Endothelial cell of umbilical vein (primary cell): ENCODE measurements around the gene LGALS3BP. TPM values are rescaled to one million over a fixed set of nuclear protein-coding genes. Genes with fewer than 3 reads are reported as not detected.
A peak's percentile ranks its signal among the peaks of the same experiment; 100 is the strongest.

Experiments used
- BruUV-seq: library from RNA; stranded (reverse); fragments of 400-500 nt; replicated peaks from 2 replicates; lab custom pipeline; 2021; lab: Mats Ljungman, UMichigan
- CTCF ChIA-PET: fragments of 300-600, 350-600 bp; sonication (Branson Sonifier 250); formaldehyde crosslinking; loops from one replicate; lab custom pipeline; 2021; ENCODE audit warnings: antibody characterized with exemption, inconsistent platforms; lab: Charles Lee
- POLR2A ChIA-PET: fragments of 300-600, 350-600 bp; sonication (Branson Sonifier 250); formaldehyde crosslinking; loops from one replicate; lab custom pipeline; 2021; ENCODE audit warnings: antibody characterized with exemption, inconsistent platforms; lab: Charles Lee
- DNase-seq: peaks from one replicate; pipeline ENCODE4 v3.0.0-alpha.2; 2011; ENCODE audit warnings: low read depth, low spot score
- FAIRE-seq: peaks from 2 replicates; lab custom pipeline; 2011; peaks lifted over from hg19 to GRCh38; lab: Jason Lieb, UNC
- H2AFZ ChIP-seq: 2 replicates; pipeline ENCODE4 v1.6.0; 2012; ENCODE audit warnings: low read depth, low read length, control low read depth, inconsistent platforms
- H3K27ac ChIP-seq: 2 replicates; pipeline ENCODE4 v1.5.1; 2011; ENCODE audit warnings: low read depth, mild to moderate bottlenecking, control low read depth, low read length, moderate library complexity; ENCODE audit not compliant: insufficient read depth
- H3K27me3 ChIP-seq, 2 experiments: 2 replicates each; pipeline versions ENCODE4 v1.6.0 to v1.6.1; 2011; ENCODE audit warnings: low read length in 2 of 2, mixed read lengths in 1 of 2; ENCODE audit not compliant: control insufficient read depth in 2 of 2, insufficient read depth in 2 of 2
- H3K36me3 ChIP-seq, 2 experiments: 2 replicates in 1 of 2; 3 replicates in 1 of 2; pipeline ENCODE4 v1.5.1; 2011; ENCODE audit warnings: low read length in 2 of 2, mild to moderate bottlenecking in 1 of 2, moderate library complexity in 1 of 2; ENCODE audit not compliant: control insufficient read depth in 2 of 2, insufficient read depth in 2 of 2; ENCODE audit errors: extremely low read depth in 1 of 2
- H3K4me1 ChIP-seq: 3 replicates; pipeline ENCODE4 v1.5.1; 2011; ENCODE audit warnings: mild to moderate bottlenecking, low read length; ENCODE audit not compliant: control insufficient read depth, insufficient read depth; ENCODE audit errors: extremely low read depth
- H3K4me2 ChIP-seq: 2 replicates; pipeline ENCODE4 v1.6.1; 2011; ENCODE audit warnings: low read length, control low read depth, mixed read lengths; ENCODE audit not compliant: insufficient read depth
- H3K4me3 ChIP-seq, 3 experiments: fragments of 200-600 bp in 1 of 3; sonication (generic), shearing (Covaris generic) in 1 of 3; replicated peaks in 1 of 3; 2 replicates each; pipeline ENCODE4 v1.5.1; 2011 to 2016; ENCODE audit warnings: control low read depth in 3 of 3, low read length in 3 of 3, mild to moderate bottlenecking in 2 of 3, inconsistent platforms in 1 of 3, low read depth in 1 of 3, moderate library complexity in 1 of 3; ENCODE audit not compliant: insufficient read depth in 1 of 3
- H3K79me2 ChIP-seq: 2 replicates; pipeline ENCODE4 v1.6.0; 2012; ENCODE audit warnings: low read length, inconsistent platforms; ENCODE audit not compliant: control insufficient read depth, insufficient read depth
- H3K9ac ChIP-seq: replicated peaks from 2 replicates; pipeline ENCODE3; 2011; ENCODE audit warnings: low read length, control low read depth; ENCODE audit not compliant: insufficient read depth; ENCODE audit errors: extremely low read depth
- H3K9me1 ChIP-seq: replicated peaks from 3 replicates; pipeline ENCODE4 v1.6.0; 2011; ENCODE audit warnings: mild to moderate bottlenecking, low read length; ENCODE audit not compliant: control insufficient read depth, insufficient read depth; ENCODE audit errors: extremely low read depth
- H3K9me3 ChIP-seq: replicated peaks from 2 replicates; pipeline ENCODE4 v1.5.1; 2012; ENCODE audit warnings: low read length, inconsistent platforms; ENCODE audit not compliant: control insufficient read depth, insufficient read depth
- H4K20me1 ChIP-seq: replicated peaks from 2 replicates; pipeline ENCODE3; 2011; ENCODE audit warnings: mild to moderate bottlenecking, low read length; ENCODE audit not compliant: control insufficient read depth, insufficient read depth; ENCODE audit errors: extremely low read depth
- EZH2 ChIP-seq: IDR thresholded peaks from 2 replicates; pipeline ENCODE4 v1.6.1; 2012; ENCODE audit warnings: borderline replicate concordance, low read depth, mild to moderate bottlenecking, moderate library complexity, low read length, inconsistent platforms; ENCODE audit not compliant: severe bottlenecking
- FOS ChIP-seq: IDR thresholded peaks from 2 replicates; pipeline ENCODE4 v1.6.1; 2011; ENCODE audit warnings: mild to moderate bottlenecking, low read length, moderate library complexity, borderline replicate concordance; ENCODE audit not compliant: insufficient read depth
- GATA2 ChIP-seq: IDR thresholded peaks from 2 replicates; pipeline ENCODE4 v1.7.0; 2011; ENCODE audit warnings: low read depth, mild to moderate bottlenecking, moderate library complexity, mixed read lengths, low read length; ENCODE audit not compliant: insufficient read length, insufficient read depth
- JUN ChIP-seq: IDR thresholded peaks from 2 replicates; pipeline ENCODE4 v1.6.1; 2011; ENCODE audit warnings: borderline replicate concordance, low read depth; ENCODE audit not compliant: insufficient read length, insufficient read depth
- MYC ChIP-seq: IDR thresholded peaks from one replicate; pipeline ENCODE4 v1.6.1; 2011; ENCODE audit warnings: mild to moderate bottlenecking, low read depth, low read length
- POLR2A ChIP-seq: IDR thresholded peaks from 2 replicates; pipeline ENCODE4 v1.6.1; 2012; ENCODE audit warnings: low read depth, mild to moderate bottlenecking, control low read depth, low read length
- POLR2AphosphoS5 ChIP-seq: IDR thresholded peaks from 2 replicates; pipeline ENCODE4 v1.6.1; 2012; ENCODE audit warnings: low read depth, mild to moderate bottlenecking, control low read depth, low read length, moderate library complexity; ENCODE audit not compliant: insufficient read depth
- dilution Hi-C: fragments of 300-500 bp; cut with MboI; formaldehyde crosslinking; loops from one replicate; pipeline ENCODE4 v1.15.0; 2019; ENCODE audit warnings: low sequenced_read_pairs; ENCODE audit not compliant: extremely low pct_ligation_motif_present
- intact Hi-C: fragments of 100-400 bp; cut with micrococcal nuclease; formaldehyde crosslinking; loops from one replicate; pipeline ENCODE4 v1.10.0; 2022
- polyA plus RNA-seq, 4 experiments: library from polyadenylated mRNA; depleted of rRNA in 3 of 4; stranded (reverse) in 3 of 4; unstranded in 1 of 4; fragments of >200 nt; gene quantifications; 2 replicates each; pipeline versions ENCODE4 v1.2.1 to v1.2.3, GENCODE V29; 2011 to 2012; ENCODE audit warnings: missing spikeins in 1 of 4
- total RNA-seq: library from RNA; stranded (reverse); gene quantifications from 2 replicates; pipeline ENCODE4 v1.2.3, GENCODE V29; 2021
- TF ChIP-seq, protein P1 (sequence below): IDR thresholded peaks from 2 replicates; pipeline ENCODE4 v1.6.1; 2011; ENCODE audit not compliant: insufficient read depth, insufficient read length
- TF ChIP-seq, protein P2 (sequence below), 2 donors: IDR thresholded peaks; 1 replicate in 1 of 2; 2 replicates in 1 of 2; pipeline ENCODE4 v1.5.1; 2011; ENCODE audit warnings: low read length in 2 of 2, mild to moderate bottlenecking in 2 of 2, moderate library complexity in 2 of 2, control low read depth in 1 of 2, inconsistent platforms in 1 of 2, low read depth in 1 of 2; ENCODE audit not compliant: insufficient read depth in 1 of 2; ENCODE audit errors: extremely low read depth in 1 of 2

LGALS3BP gene
- total and polyA plus RNA-seq, 2 donors (not counting 3 experiments of a cell fraction or from before 2014, with no cell fraction given): 0.77 to 1.3 TPM

DNA sequence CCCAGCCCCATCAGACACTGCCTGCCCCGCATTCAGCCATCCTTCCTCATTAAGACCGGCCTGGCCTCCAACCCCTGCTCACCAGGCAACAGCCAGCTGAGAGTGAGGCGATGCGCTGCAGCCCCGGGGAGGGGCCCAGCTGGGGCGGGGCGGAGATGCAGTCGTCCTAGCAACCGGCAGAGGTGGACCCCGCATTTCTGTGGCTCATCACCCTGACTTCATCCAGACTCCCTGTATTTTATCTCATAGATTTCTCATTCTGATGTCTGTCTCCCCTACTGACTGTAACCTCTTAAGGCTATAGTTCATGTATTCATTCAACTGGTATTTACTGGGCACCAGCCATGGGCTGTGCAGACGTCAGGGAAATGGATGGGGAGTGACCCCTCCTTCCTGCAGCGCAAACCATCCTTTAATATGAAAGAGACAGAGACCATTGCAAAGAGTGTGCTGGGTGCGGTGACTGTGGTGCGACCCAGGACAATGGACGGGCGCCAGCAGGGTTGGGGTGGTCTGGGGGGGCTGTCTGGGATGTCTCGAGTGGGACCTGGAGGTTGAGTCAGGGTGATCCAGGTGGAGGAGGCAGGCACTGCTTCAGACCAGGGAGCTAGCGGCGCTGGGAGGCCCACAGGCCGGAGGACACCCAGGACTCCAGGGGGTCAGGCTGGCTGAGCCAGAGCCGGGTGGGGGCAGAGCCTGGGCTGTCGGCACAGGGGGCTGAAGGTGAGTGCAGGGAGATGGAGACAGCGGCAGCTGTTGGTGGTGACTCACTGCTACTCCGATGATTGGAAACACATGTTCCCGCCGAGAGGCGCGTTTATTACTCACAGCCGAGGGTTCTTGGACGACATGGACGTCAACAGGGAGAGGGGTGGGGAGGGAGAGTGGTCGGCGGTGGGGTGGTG lies 44.1 kb downstream of the LGALS3BP start:
- FAIRE-seq (peak; percentile 79), DNase-seq (peak; percentile 59)
- TF ChIP-seq JUN (peak; percentile 37), FOS (no peak)
- H3K27ac ChIP-seq: peak overlapping the region; percentile 93
- no peaks in the 10 kb centered on the region for H3K9me1 ChIP-seq
- CTCF ChIA-PET: interaction anchor here (5.4 kb wide), 1 partner anchor 36 kb away, joined by 29 read pairs; no protein-coding TSS in a partner anchor
- H2AFZ ChIP-seq: no peak overlapping the region
- H3K9ac ChIP-seq: no peak overlapping the region
- no peaks in the 10 kb centered on the region for H3K79me2 ChIP-seq
- H3K36me3 ChIP-seq: no peaks in the 10 kb centered on the region
- peaks cover 36% of the 10 kb centered on the region for H3K4me1 ChIP-seq
- BruUV-seq: no TSS peak
- POLR2A ChIA-PET: no interaction called here
- no peaks in the 10 kb centered on the region for H4K20me1 ChIP-seq
- dilution Hi-C loops: no loop called here
- H3K9me3 ChIP-seq: no peaks in the 10 kb centered on the region
- H3K4me2 ChIP-seq: no peak overlapping the region
- no peak overlapping the region for H3K4me3 ChIP-seq
- intact Hi-C loops: loop anchor here (2.0 kb wide), 1 partner anchor 63 kb away; no protein-coding TSS in a partner anchor
- H3K27me3 ChIP-seq: no peaks in the 10 kb centered on the region

- no peaks in the 10 kb centered on the region for H3K36me3 ChIP-seq
These were observed 44.9 kb downstream of the LGALS3BP start for GRCh38 chr17:78934681-78935418.

More at GRCh38 chr17:78934681-78935418, 44.9 kb downstream of the LGALS3BP start:
- peak overlapping the region; percentile 78 for H3K9ac ChIP-seq
- TF ChIP-seq EZH2 (no peak), JUN (no peak), POLR2AphosphoS5 (no peak), MYC (no peak), FOS (no peak), GATA2 (no peak), POLR2A (no peak)
- TF ChIP-seq, protein P1, sequence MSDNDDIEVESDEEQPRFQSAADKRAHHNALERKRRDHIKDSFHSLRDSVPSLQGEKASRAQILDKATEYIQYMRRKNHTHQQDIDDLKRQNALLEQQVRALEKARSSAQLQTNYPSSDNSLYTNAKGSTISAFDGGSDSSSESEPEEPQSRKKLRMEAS: no peak
- TF ChIP-seq, protein P2, sequence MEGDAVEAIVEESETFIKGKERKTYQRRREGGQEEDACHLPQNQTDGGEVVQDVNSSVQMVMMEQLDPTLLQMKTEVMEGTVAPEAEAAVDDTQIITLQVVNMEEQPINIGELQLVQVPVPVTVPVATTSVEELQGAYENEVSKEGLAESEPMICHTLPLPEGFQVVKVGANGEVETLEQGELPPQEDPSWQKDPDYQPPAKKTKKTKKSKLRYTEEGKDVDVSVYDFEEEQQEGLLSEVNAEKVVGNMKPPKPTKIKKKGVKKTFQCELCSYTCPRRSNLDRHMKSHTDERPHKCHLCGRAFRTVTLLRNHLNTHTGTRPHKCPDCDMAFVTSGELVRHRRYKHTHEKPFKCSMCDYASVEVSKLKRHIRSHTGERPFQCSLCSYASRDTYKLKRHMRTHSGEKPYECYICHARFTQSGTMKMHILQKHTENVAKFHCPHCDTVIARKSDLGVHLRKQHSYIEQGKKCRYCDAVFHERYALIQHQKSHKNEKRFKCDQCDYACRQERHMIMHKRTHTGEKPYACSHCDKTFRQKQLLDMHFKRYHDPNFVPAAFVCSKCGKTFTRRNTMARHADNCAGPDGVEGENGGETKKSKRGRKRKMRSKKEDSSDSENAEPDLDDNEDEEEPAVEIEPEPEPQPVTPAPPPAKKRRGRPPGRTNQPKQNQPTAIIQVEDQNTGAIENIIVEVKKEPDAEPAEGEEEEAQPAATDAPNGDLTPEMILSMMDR (IDR thresholded peaks at IDR 0.05; ENCODE audit: extremely low read depth in 1 of 2, insufficient read depth in 1 of 2, low read depth in 1 of 2, low read length in 2 of 2): no peak
- no peak overlapping the region for H2AFZ ChIP-seq
- H3K4me2 ChIP-seq: peak overlapping the region; percentile 59
- H3K27ac ChIP-seq: peak overlapping the region; percentile 93
- no peaks in the 10 kb centered on the region for H4K20me1 ChIP-seq
- DNase-seq (no peak), FAIRE-seq (peak; percentile 24)
- POLR2A ChIA-PET: interaction anchor here (1.0 to 1.5 kb wide), 2 partner anchors 51 to 72 kb away, joined by 4 read pairs; no protein-coding TSS in a partner anchor
- H3K27me3 ChIP-seq: no peaks in the 10 kb centered on the region
- H3K4me3 ChIP-seq: peak overlapping the region in 2 of 3 experiments; percentile 7 to 12
- intact Hi-C loops (loop anchor here (1.0 to 5.0 kb wide), 7 partner anchors 10 to 978 kb away; partner anchors contain the start of genes TIMP2, TNRC6C and USP36), dilution Hi-C loops (no loop called here)
- peaks cover 35% of the 10 kb centered on the region for H3K4me1 ChIP-seq
- H3K79me2 ChIP-seq: no peaks in the 10 kb centered on the region
- BruUV-seq: TSS peak; percentile 57
- H3K9me3 ChIP-seq: no peaks in the 10 kb centered on the region
- H3K9me1 ChIP-seq: no peaks in the 10 kb centered on the region
- CTCF ChIA-PET: interaction anchor here (1.1 to 5.4 kb wide), 3 partner anchors 37 to 69 kb away, joined by 3 to 29 read pairs (median 13); no protein-coding TSS in a partner anchor
